ENCODE results near the gene DNAJC16.

DNA sequence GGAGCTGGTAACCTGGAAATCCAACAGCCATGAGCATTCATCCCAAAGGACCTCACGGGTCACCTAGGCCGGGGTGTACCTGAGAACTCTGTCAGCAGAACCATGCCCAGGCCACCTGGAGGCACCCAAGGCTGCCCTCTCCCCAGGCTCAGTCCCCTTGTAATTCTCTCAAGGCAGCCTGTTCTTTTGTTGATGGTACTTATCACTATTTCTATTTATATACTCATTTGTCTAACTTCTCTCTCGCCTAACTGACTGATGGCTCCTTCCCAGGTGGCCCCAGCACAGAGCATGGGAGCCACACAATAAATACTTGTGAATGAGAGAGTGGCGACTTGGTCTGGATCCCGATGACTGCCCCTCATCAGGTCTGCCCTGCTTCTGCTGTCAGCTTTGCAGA lies 19.4 kb upstream of the DNAJC16 start:
- TF ChIP-seq, protein P1, sequence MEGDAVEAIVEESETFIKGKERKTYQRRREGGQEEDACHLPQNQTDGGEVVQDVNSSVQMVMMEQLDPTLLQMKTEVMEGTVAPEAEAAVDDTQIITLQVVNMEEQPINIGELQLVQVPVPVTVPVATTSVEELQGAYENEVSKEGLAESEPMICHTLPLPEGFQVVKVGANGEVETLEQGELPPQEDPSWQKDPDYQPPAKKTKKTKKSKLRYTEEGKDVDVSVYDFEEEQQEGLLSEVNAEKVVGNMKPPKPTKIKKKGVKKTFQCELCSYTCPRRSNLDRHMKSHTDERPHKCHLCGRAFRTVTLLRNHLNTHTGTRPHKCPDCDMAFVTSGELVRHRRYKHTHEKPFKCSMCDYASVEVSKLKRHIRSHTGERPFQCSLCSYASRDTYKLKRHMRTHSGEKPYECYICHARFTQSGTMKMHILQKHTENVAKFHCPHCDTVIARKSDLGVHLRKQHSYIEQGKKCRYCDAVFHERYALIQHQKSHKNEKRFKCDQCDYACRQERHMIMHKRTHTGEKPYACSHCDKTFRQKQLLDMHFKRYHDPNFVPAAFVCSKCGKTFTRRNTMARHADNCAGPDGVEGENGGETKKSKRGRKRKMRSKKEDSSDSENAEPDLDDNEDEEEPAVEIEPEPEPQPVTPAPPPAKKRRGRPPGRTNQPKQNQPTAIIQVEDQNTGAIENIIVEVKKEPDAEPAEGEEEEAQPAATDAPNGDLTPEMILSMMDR (conservative IDR thresholded peaks at IDR 0.05; ENCODE audit: low read depth, low read length): no peak
- TF ChIP-seq EZH2phosphoT487 (IDR thresholded peaks at IDR 0.05; ENCODE audit: borderline replicate concordance, low read length): no peak

Measured in PC-3 (cell line).